Lower leg skin (tissue), 4 donors: ENCODE data around the gene GPS1. TPM values are rescaled to one million over a fixed set of nuclear protein-coding genes. Genes with fewer than 3 reads are reported as not detected.

Experiments
- DNase-seq, 2 donors: peaks; one replicate each; pipeline ENCODE4 v3.0.0-alpha.2; 2019; ENCODE audit warnings: low spot score in 2 of 2
- H3K4me3 ChIP-seq: fragments of 200-600 bp; sonication (generic); 2 replicates; pipeline ENCODE4 v1.5.1; 2017; ENCODE audit warnings: mild to moderate bottlenecking, low read depth; ENCODE audit not compliant: poor library complexity, severe bottlenecking
- POLR2A ChIP-seq, 2 donors: fragments of 450-650 bp; IDR thresholded peaks; one replicate each; pipeline ENCODE4 v1.6.1; 2016 to 2017; ENCODE audit warnings: antibody characterized with exemption in 2 of 2, mild to moderate bottlenecking in 1 of 2, moderate library complexity in 1 of 2
- WGBS, 2 donors: methylation state at CpG; one replicate each; pipeline ENCODE4 v1.1.5; 2018; 5-methylcytosine and 5-hydroxymethylcytosine counted together
- intact Hi-C: fragments of 100-400 bp; cut with DNase I; formaldehyde crosslinking; loops from one replicate; pipeline ENCODE4 v1.15.0; 2023; ENCODE audit warnings: low total_unique reads
- total RNA-seq, 4 donors: library from RNA; depleted of rRNA; stranded (reverse); fragments of >200 nt; gene quantifications; one replicate each; pipeline ENCODE4 v1.1.0, GENCODE V29; 2016
- TF ChIP-seq, protein P1 (sequence below), 3 donors: fragments of 450-650 bp; IDR thresholded peaks; one replicate each; pipeline ENCODE4 v1.5.1; 2016; ENCODE audit warnings: antibody characterized with exemption in 3 of 3, mild to moderate bottlenecking in 3 of 3, moderate library complexity in 2 of 3

GPS1 gene
- total RNA-seq, 4 donors from 2014 or later, result 57.2 to 99.3 (median 79.1) TPM

GRCh38 chr17:82048571-82048971, 3.1 kb upstream of the GPS1 start:
- 91 to 92% methylated on average over 20 of the region's 20 CpGs for WGBS, 2 donors
- intact Hi-C loops, result no loop called here
- DNase-seq, result no peak
- TF ChIP-seq POLR2A (IDR thresholded peaks at IDR 0.05), result no peak
- TF ChIP-seq, protein P1, sequence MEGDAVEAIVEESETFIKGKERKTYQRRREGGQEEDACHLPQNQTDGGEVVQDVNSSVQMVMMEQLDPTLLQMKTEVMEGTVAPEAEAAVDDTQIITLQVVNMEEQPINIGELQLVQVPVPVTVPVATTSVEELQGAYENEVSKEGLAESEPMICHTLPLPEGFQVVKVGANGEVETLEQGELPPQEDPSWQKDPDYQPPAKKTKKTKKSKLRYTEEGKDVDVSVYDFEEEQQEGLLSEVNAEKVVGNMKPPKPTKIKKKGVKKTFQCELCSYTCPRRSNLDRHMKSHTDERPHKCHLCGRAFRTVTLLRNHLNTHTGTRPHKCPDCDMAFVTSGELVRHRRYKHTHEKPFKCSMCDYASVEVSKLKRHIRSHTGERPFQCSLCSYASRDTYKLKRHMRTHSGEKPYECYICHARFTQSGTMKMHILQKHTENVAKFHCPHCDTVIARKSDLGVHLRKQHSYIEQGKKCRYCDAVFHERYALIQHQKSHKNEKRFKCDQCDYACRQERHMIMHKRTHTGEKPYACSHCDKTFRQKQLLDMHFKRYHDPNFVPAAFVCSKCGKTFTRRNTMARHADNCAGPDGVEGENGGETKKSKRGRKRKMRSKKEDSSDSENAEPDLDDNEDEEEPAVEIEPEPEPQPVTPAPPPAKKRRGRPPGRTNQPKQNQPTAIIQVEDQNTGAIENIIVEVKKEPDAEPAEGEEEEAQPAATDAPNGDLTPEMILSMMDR (IDR thresholded peaks at IDR 0.05), result no peak
- H3K4me3 ChIP-seq, result no peak overlapping the region

DNA sequence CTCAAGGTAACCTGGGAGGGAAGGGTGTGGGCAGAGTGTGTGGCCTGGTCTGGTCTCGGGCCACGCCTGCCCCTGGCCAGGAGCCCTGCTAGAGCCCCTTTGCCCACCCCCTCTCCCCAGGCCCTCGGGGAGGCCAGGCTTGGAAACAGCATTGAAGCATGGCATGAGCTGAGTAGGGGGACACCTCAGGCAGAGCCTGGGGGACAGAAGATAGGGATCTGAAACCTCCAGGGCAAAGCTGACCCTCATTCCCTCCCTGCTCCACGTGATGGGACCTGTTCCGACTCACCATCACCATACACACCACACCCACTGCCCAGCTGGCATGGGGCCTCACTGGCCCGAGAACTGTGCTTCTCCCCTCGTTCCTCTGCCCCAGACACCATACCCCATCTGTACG, 2.6 kb upstream of the GPS1 start:
- intact Hi-C loops, result no loop called here
- TF ChIP-seq POLR2A (IDR thresholded peaks at IDR 0.05), result no peak
- TF ChIP-seq, protein P1 (IDR thresholded peaks at IDR 0.05), result no peak
- WGBS, 2 donors, result 83 to 84% methylated on average over 8 of the region's 8 CpGs
- no peak for DNase-seq
- no peak overlapping the region for H3K4me3 ChIP-seq

DNA sequence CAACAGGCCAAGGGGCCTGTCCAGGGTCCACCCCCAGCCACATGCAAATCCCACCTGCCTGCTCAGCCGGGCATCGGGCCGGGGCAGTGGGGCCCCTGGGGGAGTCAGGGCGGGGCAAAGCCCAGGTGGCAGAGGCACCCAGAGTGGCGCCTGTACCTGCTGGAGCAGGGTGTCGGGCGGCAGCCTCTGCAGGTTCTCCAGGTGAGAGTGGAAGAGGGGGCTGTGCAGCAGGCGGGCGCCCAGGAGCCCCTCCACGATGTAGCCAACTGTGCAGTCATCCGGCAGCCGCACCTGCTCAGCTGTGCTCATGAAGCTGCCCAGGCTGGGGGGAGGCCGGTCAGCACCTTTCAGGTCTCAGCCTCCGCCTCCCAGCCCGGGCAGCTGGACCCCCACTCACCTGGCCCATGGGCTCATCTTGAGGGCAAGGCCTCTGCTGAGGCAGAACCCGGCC, 2.2 kb upstream of the GPS1 start:
- TF ChIP-seq, protein P1 (IDR thresholded peaks at IDR 0.05), result no peak
- TF ChIP-seq POLR2A (IDR thresholded peaks at IDR 0.05), result no peak
- intact Hi-C loops, result no loop called here
- no peak for DNase-seq
- 90 to 91% methylated on average over 15 to 16 of the region's 16 CpGs for WGBS, 2 donors
- no peak overlapping the region for H3K4me3 ChIP-seq

DNA sequence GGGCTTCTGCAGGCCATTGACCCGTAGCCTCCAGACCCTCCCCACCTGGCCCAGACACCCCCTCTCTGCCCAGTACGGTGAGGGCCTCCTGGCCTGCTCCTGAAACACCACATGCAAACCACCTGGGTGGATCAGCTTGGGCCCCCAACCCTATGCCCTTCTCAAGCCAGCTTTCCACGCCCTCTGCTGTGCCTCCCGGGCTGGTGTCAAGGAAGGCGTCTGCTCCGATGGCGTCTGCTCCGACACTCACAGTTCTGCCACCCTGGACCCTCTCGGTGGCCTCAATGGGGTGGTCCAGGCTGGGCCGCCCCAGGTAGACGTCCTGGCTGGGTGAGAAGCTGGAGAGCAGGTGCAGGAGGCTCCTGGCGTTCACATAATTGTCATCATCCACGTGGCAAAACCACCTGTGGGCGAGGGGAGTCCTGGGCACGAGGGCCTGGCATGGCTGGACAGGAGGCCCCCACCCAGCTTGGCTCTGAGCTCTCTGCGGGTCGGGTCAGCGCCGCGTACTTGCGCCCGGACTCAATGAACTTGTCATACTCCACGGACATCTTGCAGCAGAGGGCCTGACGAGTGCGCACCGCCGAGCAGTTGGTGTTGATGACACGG, 1.4 kb upstream of the GPS1 start:
- no peak overlapping the region for H3K4me3 ChIP-seq
- DNase-seq, result no peak
- 78 to 81% methylated on average over 28 of the region's 28 CpGs for WGBS, 2 donors
- no peak for TF ChIP-seq POLR2A (IDR thresholded peaks at IDR 0.05)
- TF ChIP-seq, protein P1 (IDR thresholded peaks at IDR 0.05), result no peak
- intact Hi-C loops, result no loop called here

DNA sequence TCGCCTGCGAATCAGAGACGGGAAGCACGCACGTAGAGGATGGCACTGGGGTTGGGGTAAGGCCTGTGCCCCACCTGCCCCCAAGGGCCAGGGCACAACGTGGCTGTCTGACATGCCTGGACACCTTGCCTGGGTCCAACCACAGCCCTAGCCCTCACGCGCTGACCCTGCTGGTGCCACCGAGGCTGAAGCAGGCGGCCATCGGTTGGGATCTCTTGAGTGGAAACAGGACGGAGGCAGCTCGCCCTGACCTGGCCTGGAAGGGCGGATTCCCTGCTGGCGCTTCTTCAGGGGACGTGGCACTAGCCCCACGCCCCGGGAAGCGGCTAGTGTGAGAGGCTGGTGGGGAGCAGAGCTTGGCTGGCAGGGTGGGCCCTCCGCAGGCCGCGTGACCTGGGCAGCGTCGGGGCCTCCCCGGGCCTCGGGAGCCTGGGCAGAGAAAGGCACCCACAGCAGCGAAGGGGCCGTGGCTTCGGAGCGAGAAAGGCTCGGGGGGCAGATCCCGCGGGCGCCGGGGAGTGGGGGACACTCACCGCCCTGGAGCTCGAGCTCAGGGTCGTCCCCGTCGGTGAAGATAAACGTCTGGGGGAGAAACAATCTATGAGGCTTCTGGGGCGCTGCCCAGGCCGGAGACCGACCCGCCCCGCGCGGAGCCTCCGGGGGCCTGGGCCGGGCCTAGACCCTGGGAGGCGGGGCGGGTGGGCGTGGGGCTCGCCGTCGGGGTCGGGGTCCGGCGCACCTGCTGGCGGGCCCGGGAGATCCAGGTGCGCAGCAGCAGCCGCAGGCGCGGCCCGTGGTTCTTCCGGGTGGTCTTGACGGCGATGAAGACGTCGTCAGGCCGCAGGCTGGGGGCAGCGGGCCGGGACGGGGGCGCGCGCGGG, 697 bp upstream of the GPS1 start:
- peak overlapping the region; percentile 64 for H3K4me3 ChIP-seq
- intact Hi-C loops, result no loop called here
- no peak for DNase-seq
- 15 to 33% methylated on average over 9 to 52 of the region's 79 CpGs for WGBS, 2 donors
- TF ChIP-seq, protein P1 (IDR thresholded peaks at IDR 0.05), result no peak
- TF ChIP-seq POLR2A (IDR thresholded peaks at IDR 0.05), result no peak
